HepG2 (cell line): ENCODE data around the gene CNEP1R1. TPM values are rescaled to one million over a fixed set of nuclear protein-coding genes. Genes with fewer than 3 reads are reported as not detected.
"Not testable (repeated sequence)": the region's sequence is repeated elsewhere in the genome, so short reads cannot be mapped to it uniquely, and the experiment has no call there.

ENCODE experiments used
- ATAC-seq: fragments of 200-7000 bp; cut with Tn5 transposase; 3 replicates; pipeline ENCODE4 v1.9.1; 2020; ENCODE audit warnings: mild to moderate bottlenecking, moderate library complexity
- BruUV-seq: library from RNA; stranded (reverse); fragments of 400-500 nt; replicated peaks from 2 replicates; lab custom pipeline; 2021; lab: Mats Ljungman, UMichigan
- CTCF ChIA-PET: fragments of 300-600 bp; formaldehyde crosslinking; extraction: SDS; loops from one replicate; lab custom pipeline; 2021; ENCODE audit warnings: low total read pairs, inconsistent platforms, low intra/inter-chr PET ratio; lab: Yijun Ruan, JAX
- POLR2A ChIA-PET: fragments of 350-600 bp; sonication (Branson Sonifier 250); formaldehyde crosslinking; loops from one replicate; lab custom pipeline; 2020; ENCODE audit warnings: antibody characterized with exemption, inconsistent platforms; lab: Yijun Ruan, JAX
- DNase-seq: peaks from one replicate; pipeline ENCODE4 v3.0.0-alpha.2; 2015; ENCODE audit warnings: low spot score
- FAIRE-seq: peaks from 3 replicates; lab custom pipeline; 2011; peaks lifted over from hg19 to GRCh38; lab: Jason Lieb, UNC
- H2AFZ ChIP-seq: one replicate; pipeline ENCODE4 v1.6.1; 2011; ENCODE audit warnings: low read length, inconsistent platforms
- H3K27ac ChIP-seq: fragments of 300-600 bp; 3 replicates; pipeline ENCODE4 v1.8.0; 2011; ENCODE audit warnings: mixed run types, mild to moderate bottlenecking, mixed read lengths, low read length, inconsistent platforms; ENCODE audit not compliant: insufficient read depth; ENCODE audit errors: extremely low read length
- H3K27me3 ChIP-seq, 2 experiments: fragments of 200-600 bp in 1 of 2; 2 replicates in 1 of 2; 3 replicates in 1 of 2; pipeline versions ENCODE4 v1.6.0 to v1.8.0; 2011; ENCODE audit warnings: low read length in 2 of 2, mild to moderate bottlenecking in 2 of 2, moderate library complexity in 2 of 2, inconsistent platforms in 1 of 2; ENCODE audit not compliant: insufficient read depth in 2 of 2, control insufficient read depth in 1 of 2
- H3K36me3 ChIP-seq, 2 experiments: fragments of 200-600 bp in 1 of 2; replicated peaks in 1 of 2; 2 replicates in 1 of 2; 3 replicates in 1 of 2; pipeline versions ENCODE4 v1.5.1 to v1.8.0; 2011; ENCODE audit warnings: low read length in 2 of 2, inconsistent platforms in 1 of 2; ENCODE audit not compliant: insufficient read depth in 2 of 2, control insufficient read depth in 1 of 2
- H3K4me1 ChIP-seq: 2 replicates; pipeline ENCODE4 v1.5.1; 2012; ENCODE audit warnings: low read length, inconsistent platforms; ENCODE audit not compliant: insufficient read depth
- H3K4me2 ChIP-seq: 2 replicates; pipeline ENCODE4 v1.6.0; 2011; ENCODE audit warnings: low read depth, low read length, inconsistent platforms
- H3K4me3 ChIP-seq, 3 experiments: fragments of 200-600 bp in 1 of 3; sonication (generic), shearing (Covaris generic) in 1 of 3; replicated peaks in 1 of 3; 2 replicates each; pipeline ENCODE4 v1.5.1; 2011 to 2016; ENCODE audit warnings: low read length in 3 of 3, inconsistent platforms in 2 of 3, low read depth in 2 of 3, mild to moderate bottlenecking in 2 of 3, control low read depth in 1 of 3, mixed read lengths in 1 of 3; ENCODE audit not compliant: insufficient read depth in 1 of 3
- H3K79me2 ChIP-seq: one replicate; pipeline ENCODE4 v1.6.1; 2011; ENCODE audit warnings: low read length, inconsistent platforms; ENCODE audit not compliant: insufficient read depth
- H3K9ac ChIP-seq: 2 replicates; pipeline ENCODE4 v1.6.0; 2011; ENCODE audit warnings: mild to moderate bottlenecking, low read depth, low read length, inconsistent platforms; ENCODE audit not compliant: insufficient read depth
- H3K9me3 ChIP-seq: 2 replicates; pipeline ENCODE4 v1.5.1; 2012; ENCODE audit warnings: mild to moderate bottlenecking, low read length
- H4K20me1 ChIP-seq: 2 replicates; pipeline ENCODE4 v1.6.0; 2011; ENCODE audit warnings: inconsistent platforms, mild to moderate bottlenecking, low read length, moderate library complexity; ENCODE audit not compliant: insufficient read depth
- AFF4 ChIP-seq: sonication (generic); formaldehyde crosslinking; IDR thresholded peaks from 2 replicates; pipeline ENCODE4 v1.4.0; 2020; ENCODE audit warnings: missing genetic modification reagents
- ERF ChIP-seq: IDR thresholded peaks from 2 replicates; pipeline ENCODE4 v1.6.1; 2018; ENCODE audit warnings: missing biosample characterization, missing genetic modification reagents
- FOSL2 ChIP-seq: sonication (generic); formaldehyde crosslinking; IDR thresholded peaks from 2 replicates; pipeline ENCODE4 v1.4.0; 2020; ENCODE audit warnings: missing genetic modification reagents
- FUBP1 ChIP-seq: sonication (generic); formaldehyde crosslinking; IDR thresholded peaks from 2 replicates; pipeline ENCODE4 v1.5.1; 2020; ENCODE audit warnings: missing genetic modification reagents, mild to moderate bottlenecking, borderline replicate concordance
- RAD51 ChIP-seq: fragments of 450-650 bp; IDR thresholded peaks from 2 replicates; pipeline ENCODE4 v1.6.1; 2016; ENCODE audit warnings: borderline replicate concordance
- SMAD9 ChIP-seq: sonication (generic); formaldehyde crosslinking; IDR thresholded peaks from 2 replicates; pipeline ENCODE4 v1.5.1; 2020; ENCODE audit warnings: mild to moderate bottlenecking, missing genetic modification reagents
- ZNF260 ChIP-seq: sonication (generic); formaldehyde crosslinking; IDR thresholded peaks from 2 replicates; pipeline ENCODE4 v1.4.0; 2020; ENCODE audit warnings: missing genetic modification reagents, low read depth, mild to moderate bottlenecking, borderline replicate concordance
- ZNF326 ChIP-seq: sonication (generic); formaldehyde crosslinking; IDR thresholded peaks from 2 replicates; pipeline ENCODE4 v1.4.0; 2020; ENCODE audit warnings: missing genetic modification reagents, borderline replicate concordance
- WGBS: methylation state at CpG from one replicate; pipeline ENCODE4 v1.1.6; 2017; ENCODE audit warnings: low lambda C conversion rate; 5-methylcytosine and 5-hydroxymethylcytosine counted together
- in situ Hi-C: cut with HindIII; loops from 2 replicates; pipeline ENCODE4 v1.10.0; 2017; ENCODE audit warnings: low pct_unique_long_range_greater_than_20kb; ENCODE audit not compliant: extremely low pct_ligation_motif_present
- intact Hi-C: fragments of 100-400 bp; cut with micrococcal nuclease; formaldehyde crosslinking; loops from one replicate; pipeline ENCODE4 v1.10.0; 2022; ENCODE audit not compliant: unreplicated experiment
- polyA plus RNA-seq, 8 experiments: library from polyadenylated mRNA; depleted of rRNA in 3 of 8; stranded (reverse) in 7 of 8; unstranded in 1 of 8; fragments of >200 nt; fragmentation: Illumina TruSeq in 4 of 8; extraction: Trizol in 4 of 8; gene quantifications; 2 replicates each; pipeline versions ENCODE4 v1.2.1 to v1.2.3, GENCODE V29; 2011 to 2016; ENCODE audit warnings: low read depth in 4 of 8, missing spikeins in 1 of 8, mixed read lengths in 1 of 8; ENCODE audit not compliant: insufficient read depth in 1 of 8
- total RNA-seq, 5 experiments: library from RNA; depleted of rRNA; stranded (reverse); fragments of >200 nt; fragmentation: Illumina TruSeq; extraction: Trizol; gene quantifications; 2 replicates each; pipeline ENCODE4 v1.2.3, GENCODE V29; 2016; ENCODE audit warnings: low read depth in 1 of 5
- TF ChIP-seq, protein P1 (sequence below): sonication (generic); formaldehyde crosslinking; IDR thresholded peaks from 2 replicates; pipeline ENCODE4; 2020; ENCODE audit warnings: missing genetic modification reagents, mild to moderate bottlenecking, borderline replicate concordance

Gene CNEP1R1
- total and polyA plus RNA-seq, 2 of the 13 experiments (the other 11 are each of a cell fraction or from before 2014, with no cell fraction given): 23.6 to 26.8 TPM

DNA sequence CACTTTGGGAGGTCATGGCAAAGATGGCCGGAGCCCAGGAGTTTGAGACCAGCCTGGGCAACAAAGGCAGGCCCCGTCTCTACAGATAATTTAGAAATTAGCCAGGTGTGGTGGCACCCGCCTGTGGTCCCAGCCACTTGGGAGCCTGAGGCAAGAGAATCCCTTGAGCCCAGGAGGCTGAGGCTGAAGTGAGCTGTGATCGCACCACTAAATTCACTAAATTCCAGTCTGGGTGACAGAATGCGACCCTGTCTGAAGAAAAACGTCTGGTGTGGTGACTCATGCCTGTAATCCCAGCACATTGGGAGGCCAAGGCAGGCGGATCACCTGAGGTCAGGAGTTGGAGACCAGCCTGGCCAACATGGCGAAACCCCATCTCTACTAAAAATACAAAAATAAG, 10.8 kb upstream of the CNEP1R1 start:
- H4K20me1 ChIP-seq, H3K79me2 ChIP-seq, H3K27ac ChIP-seq, in situ Hi-C loops, H3K9ac ChIP-seq, POLR2A ChIA-PET, H3K27me3 ChIP-seq, FAIRE-seq, BruUV-seq, DNase-seq, intact Hi-C loops, ATAC-seq, H3K36me3 ChIP-seq, H3K4me2 ChIP-seq, H3K9me3 ChIP-seq, H3K4me3 ChIP-seq, CTCF ChIA-PET, H2AFZ ChIP-seq: not testable (repeated sequence)
- H3K4me1 ChIP-seq: peaks cover 27% of the 10 kb centered on the region
- TF ChIP-seq FOSL2 (CRISPR knock-in tag): peak; percentile 20; the same call in 1 of the 2 replicates
- WGBS: 45% methylated on average over 8 of the region's 8 CpGs

GRCh38 chr16:50015631-50016030, 9.4 kb upstream of the CNEP1R1 start:
- H2AFZ ChIP-seq: no peak overlapping the region
- H3K36me3 ChIP-seq: no peaks in the 10 kb centered on the region
- intact Hi-C loops: no loop called here
- H3K79me2 ChIP-seq: no peaks in the 10 kb centered on the region
- no peak for FAIRE-seq
- H4K20me1 ChIP-seq: no peaks in the 10 kb centered on the region
- ChIA-PET POLR2A (interaction anchor here (1.3 kb wide), 1 partner anchor 10 kb away, joined by 3 read pairs; the partner anchor contains the start of gene CNEP1R1), CTCF (no interaction called here)
- in situ Hi-C loops: no loop called here
- ATAC-seq: no peak
- whole genome bisulfite sequencing: 14% methylated on average over 2 of the region's 2 CpGs
- peaks cover 14% of the 10 kb centered on the region for H3K4me1 ChIP-seq
- no TSS peak for BruUV-seq
- no peaks in the 10 kb centered on the region for H3K9me3 ChIP-seq
- no peak overlapping the region for H3K4me2 ChIP-seq
- H3K27me3 ChIP-seq: peaks cover 0 to 3% of the 10 kb centered on the region in 2 experiments; a peak in 1 of 5 replicates
- H3K4me3 ChIP-seq: no peak overlapping the region
- no peak overlapping the region for H3K9ac ChIP-seq
- H3K27ac ChIP-seq: no peak overlapping the region
- no peak for DNase-seq
- TF ChIP-seq ZNF260 (no peak), AFF4 (CRISPR knock-in tag) (no peak), SMAD9 (CRISPR knock-in tag) (no peak), ERF (CRISPR knock-in tag) (no peak), RAD51 (no peak), ZNF326 (CRISPR knock-in tag) (no peak), FUBP1 (CRISPR knock-in tag) (no peak)
- TF ChIP-seq, protein P1, sequence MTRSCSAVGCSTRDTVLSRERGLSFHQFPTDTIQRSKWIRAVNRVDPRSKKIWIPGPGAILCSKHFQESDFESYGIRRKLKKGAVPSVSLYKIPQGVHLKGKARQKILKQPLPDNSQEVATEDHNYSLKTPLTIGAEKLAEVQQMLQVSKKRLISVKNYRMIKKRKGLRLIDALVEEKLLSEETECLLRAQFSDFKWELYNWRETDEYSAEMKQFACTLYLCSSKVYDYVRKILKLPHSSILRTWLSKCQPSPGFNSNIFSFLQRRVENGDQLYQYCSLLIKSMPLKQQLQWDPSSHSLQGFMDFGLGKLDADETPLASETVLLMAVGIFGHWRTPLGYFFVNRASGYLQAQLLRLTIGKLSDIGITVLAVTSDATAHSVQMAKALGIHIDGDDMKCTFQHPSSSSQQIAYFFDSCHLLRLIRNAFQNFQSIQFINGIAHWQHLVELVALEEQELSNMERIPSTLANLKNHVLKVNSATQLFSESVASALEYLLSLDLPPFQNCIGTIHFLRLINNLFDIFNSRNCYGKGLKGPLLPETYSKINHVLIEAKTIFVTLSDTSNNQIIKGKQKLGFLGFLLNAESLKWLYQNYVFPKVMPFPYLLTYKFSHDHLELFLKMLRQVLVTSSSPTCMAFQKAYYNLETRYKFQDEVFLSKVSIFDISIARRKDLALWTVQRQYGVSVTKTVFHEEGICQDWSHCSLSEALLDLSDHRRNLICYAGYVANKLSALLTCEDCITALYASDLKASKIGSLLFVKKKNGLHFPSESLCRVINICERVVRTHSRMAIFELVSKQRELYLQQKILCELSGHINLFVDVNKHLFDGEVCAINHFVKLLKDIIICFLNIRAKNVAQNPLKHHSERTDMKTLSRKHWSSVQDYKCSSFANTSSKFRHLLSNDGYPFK (CRISPR knock-in tag): no peak
